Measurements from ENCODE around the gene MYO6. TPM values are rescaled to one million over a fixed set of nuclear protein-coding genes. Genes with fewer than 3 reads are reported as not detected.
"Not testable (repeated sequence)": the region's sequence is repeated elsewhere in the genome, so short reads cannot be mapped to it uniquely, and the experiment has no call there.

Gene MYO6
- total RNA-seq, 1 donor from 2014 or later = 81.1 TPM

GRCh38 chr6:75892384-75892783 lies 143.3 kb downstream of the MYO6 start:
- no peak for DNase-seq (ENCODE audit: low spot score)

- no peak for DNase-seq (ENCODE audit: low spot score)
Measured at GRCh38 chr6:75893058-75893775, 144.2 kb downstream of the MYO6 start.

GRCh38 chr6:75893776-75894152 lies 144.7 kb downstream of the MYO6 start:
- no peak for DNase-seq (ENCODE audit: low spot score)

- no peak for DNase-seq (ENCODE audit: low spot score)
Measured at GRCh38 chr6:75896526-75896925, 147.5 kb downstream of the MYO6 start.

- DNase-seq (ENCODE audit: low spot score) = not testable (repeated sequence)
Measured at GRCh38 chr6:75900216-75900615, 151.2 kb downstream of the MYO6 start.

- DNase-seq (ENCODE audit: low spot score) = not testable (repeated sequence)
Measured at GRCh38 chr6:75905129-75905528, 156.1 kb downstream of the MYO6 start.

GRCh38 chr6:75906871-75907270 lies 157.8 kb downstream of the MYO6 start:
- no peak for DNase-seq (ENCODE audit: low spot score)

GRCh38 chr6:75907444-75907843 lies 158.4 kb downstream of the MYO6 start:
- no peak for DNase-seq (ENCODE audit: low spot score)

GRCh38 chr6:75913040-75913439 lies 164.0 kb downstream of the MYO6 start:
- no peak for DNase-seq (ENCODE audit: low spot score)

- DNase-seq (ENCODE audit: low spot score) = no peak
Measured at GRCh38 chr6:75922226-75922625, 173.2 kb downstream of the MYO6 start.

- DNase-seq (ENCODE audit: low spot score) = no peak
Measured at GRCh38 chr6:75926293-75927168, 177.5 kb downstream of the MYO6 start.

GRCh38 chr6:75931011-75931680 lies 182.1 kb downstream of the MYO6 start:
- no peak for DNase-seq (ENCODE audit: low spot score)

GRCh38 chr6:75932067-75932466 lies 183.0 kb downstream of the MYO6 start:
- DNase-seq (ENCODE audit: low spot score) = no peak

GRCh38 chr6:75933387-75933975 lies 184.4 kb downstream of the MYO6 start:
- DNase-seq (ENCODE audit: low spot score) = no peak

- DNase-seq (ENCODE audit: low spot score) = peak; percentile 56
Measured at GRCh38 chr6:75934643-75935472, 185.8 kb downstream of the MYO6 start.

GRCh38 chr6:75935473-75935793 lies 186.4 kb downstream of the MYO6 start:
- DNase-seq (ENCODE audit: low spot score) = no peak

GRCh38 chr6:75936682-75937081 lies 187.6 kb downstream of the MYO6 start:
- DNase-seq (ENCODE audit: low spot score) = no peak

GRCh38 chr6:75937846-75938245 lies 188.8 kb downstream of the MYO6 start:
- DNase-seq (ENCODE audit: low spot score) = no peak

- no peak for DNase-seq (ENCODE audit: low spot score)
Measured at GRCh38 chr6:75940564-75940963, 191.5 kb downstream of the MYO6 start.

GRCh38 chr6:75941509-75941908 lies 192.5 kb downstream of the MYO6 start:
- DNase-seq (ENCODE audit: low spot score) = no peak

GRCh38 chr6:75943381-75943780 lies 194.3 kb downstream of the MYO6 start:
- no peak for DNase-seq (ENCODE audit: low spot score)
